NCI-H446 treated with DMSO at 0.1 percent for 48 hours (cell line): ENCODE data around the gene SPECC1.
"Not testable (repeated sequence)": the region's sequence is repeated elsewhere in the genome, so short reads cannot be mapped to it uniquely, and the experiment has no call there.

Experiments used
- DNase-seq: peaks from one replicate; lab custom pipeline; 2025; lab: John Stamatoyannopoulos, UW

Gene SPECC1

DNA sequence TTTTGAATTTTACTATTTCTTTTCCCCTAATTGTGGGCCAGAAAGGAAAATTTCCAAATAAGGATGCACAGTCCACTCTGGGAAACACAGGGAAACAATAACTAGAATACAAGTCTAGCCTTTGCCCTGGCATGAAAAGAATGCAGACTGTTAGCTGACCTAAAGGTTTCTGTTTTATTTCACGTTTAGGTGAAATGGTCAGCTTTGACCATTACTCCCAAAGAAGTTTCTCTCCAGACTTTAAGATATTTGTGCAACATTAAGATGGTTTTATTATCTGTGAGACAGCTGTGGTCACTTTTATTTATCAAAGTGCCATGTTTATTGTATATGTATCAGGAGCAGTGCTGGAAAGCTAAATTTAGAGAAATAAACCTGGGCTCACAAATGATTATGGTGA, 163.9 kb downstream of the SPECC1 start:
- DNase-seq: no peak

DNA sequence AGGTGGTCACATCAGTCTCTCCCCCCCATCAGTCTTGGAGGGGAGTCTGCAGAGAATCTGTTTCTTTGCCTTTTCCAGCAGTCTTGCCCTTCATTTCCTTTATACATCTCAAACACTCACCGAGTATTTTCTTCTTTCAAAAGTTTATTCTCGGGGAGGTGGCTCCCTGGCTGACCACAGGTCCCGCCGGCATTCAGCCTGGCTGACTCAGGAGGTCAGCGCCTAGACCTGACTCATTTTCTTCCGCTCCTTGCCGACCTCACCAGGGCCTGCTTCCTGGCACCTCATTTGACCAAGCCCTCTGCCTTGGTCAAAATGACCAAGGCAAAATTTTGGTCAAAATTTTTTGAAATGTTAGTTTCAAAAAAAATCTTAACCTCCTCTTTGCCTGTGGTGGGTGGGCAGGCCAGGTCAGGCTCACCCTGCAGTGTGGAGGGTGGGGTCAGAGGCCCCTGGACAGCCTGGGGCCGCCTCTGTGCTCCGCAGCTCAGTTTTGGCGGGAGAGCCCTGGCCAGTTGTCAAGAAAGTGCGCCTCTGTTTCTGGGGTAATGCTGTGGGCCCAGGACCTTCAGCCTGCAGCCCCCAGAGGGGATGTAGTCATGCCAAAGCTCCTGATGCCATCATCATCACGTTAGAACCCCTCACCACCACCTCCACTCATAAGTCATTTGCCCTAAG, 165.6 kb downstream of the SPECC1 start:
- no peak for DNase-seq

DNA sequence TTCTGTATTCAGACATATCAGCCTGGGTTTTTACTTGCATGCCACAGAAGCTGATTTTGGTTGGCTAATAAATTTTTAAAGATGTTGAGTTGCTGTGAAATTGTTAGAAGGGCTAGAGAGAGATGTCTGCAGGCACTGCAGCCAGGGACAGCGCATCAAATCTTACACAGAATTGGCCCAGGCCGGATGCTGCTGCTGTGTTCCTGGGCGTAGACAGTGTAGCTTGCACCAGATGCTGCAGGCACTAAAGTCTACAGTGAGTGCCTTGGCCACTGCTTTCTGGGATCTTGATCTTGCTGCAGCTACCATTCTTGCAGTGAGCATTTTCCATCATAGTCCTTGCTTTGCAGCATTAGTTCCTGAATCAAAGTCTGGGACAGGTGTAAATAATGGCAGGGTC, 169.9 kb downstream of the SPECC1 start:
- DNase-seq: no peak

DNA sequence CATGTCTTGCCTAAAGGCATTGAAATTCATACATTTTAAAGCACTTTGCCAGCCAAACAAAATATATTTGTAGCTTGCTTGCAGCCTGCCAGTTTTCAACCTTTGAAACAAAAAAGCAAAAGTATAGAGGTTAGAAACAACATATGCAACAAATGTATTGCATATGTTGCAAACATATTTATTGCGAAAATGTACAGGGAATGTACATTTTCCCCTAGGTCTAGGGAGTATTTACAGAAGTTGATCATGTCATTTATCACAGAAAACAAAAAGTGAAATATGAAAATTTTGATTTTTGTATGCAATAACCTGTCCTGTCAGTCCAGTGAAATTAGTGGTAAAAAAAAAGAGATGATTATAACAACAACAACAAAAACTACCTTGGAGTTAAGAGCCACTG, 171.5 kb downstream of the SPECC1 start:
- DNase-seq: no peak

DNA sequence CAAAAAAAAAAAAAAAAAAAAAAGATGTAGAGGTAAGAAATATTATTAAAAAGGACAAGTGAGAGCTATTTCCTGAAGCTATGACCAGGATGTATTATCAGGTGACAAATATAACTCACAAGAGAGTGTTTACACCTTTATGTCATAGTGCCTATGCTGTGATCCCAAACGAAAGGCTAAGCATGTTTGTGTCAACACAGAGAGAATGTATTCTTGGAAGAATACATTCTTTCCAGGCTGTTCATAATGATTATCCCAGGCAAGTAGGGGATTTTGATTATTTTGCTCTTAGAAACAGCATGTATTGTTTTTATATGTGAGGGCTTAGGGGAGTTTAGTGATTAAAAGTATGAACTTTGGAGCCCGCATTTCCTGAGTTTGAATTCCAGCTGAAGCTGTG, 175.0 kb downstream of the SPECC1 start:
- no peak for DNase-seq

DNA sequence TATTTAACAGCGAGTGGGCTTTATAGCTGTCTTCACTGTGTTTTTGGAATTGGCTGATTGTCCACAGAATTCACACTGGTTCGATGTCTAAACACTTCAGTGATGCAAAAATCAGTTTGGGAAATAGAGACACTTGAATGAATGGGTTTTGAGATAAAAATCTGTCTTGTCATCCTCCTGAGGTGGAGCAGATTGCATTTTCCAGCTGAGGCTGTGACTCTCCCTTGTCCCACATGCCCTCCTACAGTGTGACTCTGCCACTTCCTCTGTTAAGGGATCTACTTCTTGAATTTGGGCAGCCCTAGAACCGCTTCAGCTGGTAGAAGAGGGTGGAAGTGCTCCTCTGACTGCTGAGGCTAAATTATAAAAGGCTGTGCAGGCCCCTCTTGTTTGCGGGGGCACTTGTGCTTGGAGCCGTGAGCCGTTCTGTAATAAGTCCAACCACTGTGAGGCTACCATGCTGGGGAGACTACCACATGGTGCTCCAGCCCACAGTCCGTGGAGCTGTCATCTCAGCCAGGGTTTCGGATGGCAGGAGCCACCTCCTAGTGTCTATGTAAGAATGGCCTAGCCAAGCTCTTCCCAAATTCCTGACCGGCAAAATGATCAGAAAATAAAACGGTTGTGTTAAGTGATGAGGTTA, 175.9 kb downstream of the SPECC1 start:
- no peak for DNase-seq

DNA sequence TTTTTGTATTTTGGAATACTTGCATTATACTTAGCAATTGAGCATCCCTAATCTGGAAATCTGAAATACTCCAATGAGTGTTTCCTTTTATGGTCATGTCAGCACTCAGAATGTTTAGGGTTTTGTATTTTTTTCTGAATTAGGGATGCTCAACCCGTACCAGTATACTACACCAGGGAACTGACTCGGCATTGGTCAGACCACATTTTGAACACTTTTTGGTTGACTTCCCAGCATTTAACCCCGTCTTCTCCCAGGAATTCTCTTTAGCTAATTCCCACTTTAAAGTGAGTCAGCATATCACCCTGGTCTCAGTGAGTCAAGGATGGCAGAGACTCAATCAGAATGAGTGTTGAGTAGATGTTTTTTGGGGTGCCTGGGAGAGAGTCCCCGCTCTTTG, 177.9 kb downstream of the SPECC1 start:
- DNase-seq: no peak

DNA sequence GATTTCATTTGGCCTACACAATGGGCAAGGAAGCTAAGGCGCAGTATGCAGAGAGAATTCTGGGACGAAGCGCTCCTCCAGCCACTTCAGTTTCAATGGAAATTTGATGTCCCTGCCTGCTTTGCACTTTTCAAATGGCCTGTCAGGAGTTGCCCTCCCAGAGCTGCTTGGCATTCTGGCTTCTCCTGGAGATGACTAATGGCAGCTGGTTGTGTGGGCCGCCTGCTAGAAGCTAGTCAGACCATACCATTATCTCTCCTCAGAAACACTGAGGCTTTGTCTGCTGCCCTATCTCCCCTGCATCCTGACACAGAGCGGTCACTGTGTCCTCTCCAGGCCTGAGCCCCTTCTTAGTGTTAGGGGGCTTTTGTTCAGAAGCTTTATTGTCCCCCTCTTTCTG, 180.1 kb downstream of the SPECC1 start:
- peak; percentile 74 for DNase-seq

DNA sequence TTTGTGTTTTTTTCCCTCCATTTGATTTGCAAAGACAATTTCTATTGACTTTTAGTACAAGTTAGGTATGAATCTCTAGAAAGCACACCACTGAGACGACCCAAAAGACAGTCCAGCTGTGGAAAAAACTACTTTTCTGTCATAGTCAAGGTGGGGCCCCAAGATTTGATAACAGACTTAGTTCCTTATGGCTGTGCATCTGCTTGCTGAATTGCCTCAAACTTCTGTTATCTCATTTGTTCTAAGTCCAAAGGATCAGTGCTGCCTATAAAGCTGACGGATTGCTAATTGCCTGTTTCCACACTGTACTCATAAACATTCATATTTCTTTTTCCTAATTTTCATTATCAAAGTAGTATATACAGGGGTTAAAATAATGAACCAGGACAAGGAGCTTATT, 180.8 kb downstream of the SPECC1 start:
- no peak for DNase-seq

DNA sequence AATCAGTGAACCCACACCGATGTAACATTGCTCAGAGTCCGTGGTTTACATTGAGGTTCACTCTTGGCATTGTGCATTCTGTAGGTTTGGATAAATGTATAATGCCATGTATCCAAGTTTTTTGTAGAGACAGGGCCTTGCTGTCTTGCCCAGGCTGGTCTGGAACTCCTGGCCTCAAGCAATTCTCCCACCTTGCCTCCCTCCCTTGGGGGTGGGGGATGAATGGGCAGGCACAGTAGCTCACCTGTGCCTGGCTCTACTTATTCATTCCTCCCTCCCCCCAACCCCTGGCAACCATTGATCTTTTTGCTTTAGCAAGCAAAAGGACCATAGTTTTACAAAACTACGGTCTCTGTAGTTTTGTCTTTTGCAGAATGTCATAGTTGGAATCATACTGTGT, 181.4 kb downstream of the SPECC1 start:
- DNase-seq: no peak

DNA sequence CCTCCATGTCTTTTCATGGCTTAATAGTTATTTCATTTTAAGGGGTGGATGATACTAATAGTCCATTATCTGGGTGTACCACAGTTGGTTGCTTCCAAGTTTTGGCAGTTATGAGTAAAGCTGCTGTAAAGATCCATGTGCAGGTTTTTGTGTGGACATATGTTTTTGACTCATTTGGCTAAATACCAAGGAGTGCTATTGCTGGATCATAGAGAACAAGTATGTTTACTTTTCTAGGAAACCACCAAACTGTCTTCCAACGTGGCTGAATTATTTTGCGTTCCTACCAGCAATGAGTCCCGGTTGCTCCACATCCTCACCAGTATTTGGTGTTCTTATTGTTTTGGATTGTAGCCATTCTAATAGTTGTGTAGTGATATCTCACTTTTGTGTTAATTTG, 181.9 kb downstream of the SPECC1 start:
- peak; percentile 84 for DNase-seq

DNA sequence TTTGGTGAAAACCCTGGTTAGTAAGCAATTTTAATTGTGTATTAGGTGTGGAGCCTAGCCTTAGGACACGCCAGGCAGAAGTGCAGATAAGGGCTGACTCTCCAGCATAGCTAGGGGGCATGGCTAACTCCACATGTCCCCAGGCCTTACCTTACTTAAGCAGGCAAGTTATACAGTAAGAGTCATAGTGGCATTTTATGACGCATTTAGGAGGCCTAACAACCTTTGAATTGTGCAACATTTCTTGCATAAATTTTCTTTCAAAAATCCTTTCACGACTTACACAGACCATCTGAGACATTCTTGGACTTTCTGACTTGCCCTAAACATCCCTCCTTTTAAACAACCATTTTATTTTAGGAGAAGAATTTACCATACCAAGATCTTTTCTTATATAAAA, 187.1 kb downstream of the SPECC1 start:
- DNase-seq: not testable (repeated sequence)

DNA sequence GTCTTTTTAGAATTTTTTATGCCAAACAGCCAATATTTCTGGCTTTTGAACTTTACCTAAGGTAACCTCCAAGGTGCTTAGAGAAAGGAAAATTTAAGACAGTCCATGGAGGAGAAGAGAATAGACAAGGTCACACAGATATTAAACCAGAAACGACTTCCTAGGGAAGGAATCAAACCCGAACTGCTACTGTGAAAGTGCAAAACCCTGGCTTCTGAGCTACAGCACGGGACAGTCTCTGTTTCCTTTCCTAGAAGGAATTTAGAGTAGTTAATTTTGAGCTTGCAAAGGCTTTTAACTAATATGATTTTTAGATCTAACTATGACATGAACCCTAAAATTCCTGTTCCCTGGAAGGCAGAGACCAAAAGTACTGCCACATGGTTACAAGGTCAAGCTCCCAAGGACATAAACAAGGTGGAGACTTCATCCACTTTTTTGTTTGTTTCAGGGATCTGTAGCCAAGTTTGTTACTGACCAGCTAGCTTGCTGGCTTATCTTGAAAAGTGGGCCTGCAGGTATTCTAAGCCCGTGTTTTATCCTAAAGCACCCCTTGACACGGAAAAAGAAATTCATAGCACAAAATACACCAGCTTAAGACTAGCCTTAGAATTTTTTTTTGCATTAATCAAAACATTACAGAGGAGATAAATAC, 188.2 kb downstream of the SPECC1 start:
- DNase-seq: no peak

DNA sequence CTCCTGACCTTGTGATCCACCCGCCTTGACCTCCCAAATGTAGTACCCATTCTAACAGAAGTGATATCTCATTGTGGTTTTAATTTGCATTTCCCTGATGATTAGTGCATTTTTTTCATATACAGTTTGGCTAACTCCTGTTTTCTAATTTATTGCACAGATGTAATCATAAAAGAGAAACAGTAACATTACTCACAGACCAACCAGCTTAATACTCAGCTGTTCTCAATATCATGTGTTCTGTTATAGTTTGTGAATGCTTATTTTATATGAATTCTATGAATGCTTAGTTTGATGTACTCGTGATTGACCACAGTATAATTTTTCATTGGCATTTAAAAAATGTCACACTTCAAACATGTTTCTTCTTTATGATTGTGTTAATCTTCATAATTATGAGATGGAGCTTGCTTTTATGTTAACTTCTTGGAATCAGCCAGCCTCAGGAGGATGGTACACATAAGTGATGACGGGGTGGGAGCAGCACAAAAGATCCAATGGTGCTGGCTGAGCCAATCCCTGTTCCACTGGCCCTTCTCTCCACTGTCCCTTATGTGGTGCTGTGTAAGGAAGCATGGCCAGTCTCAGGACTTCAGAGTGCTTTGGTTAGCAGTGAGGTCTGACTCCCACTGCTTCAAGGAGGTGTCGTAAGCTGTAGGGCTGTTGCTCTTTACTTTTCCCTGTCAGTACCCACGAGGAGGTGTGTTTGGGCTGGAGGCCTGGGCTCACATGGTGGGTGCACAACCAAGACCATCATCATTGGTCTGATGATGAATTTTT, 191.0 kb downstream of the SPECC1 start:
- no peak for DNase-seq

DNA sequence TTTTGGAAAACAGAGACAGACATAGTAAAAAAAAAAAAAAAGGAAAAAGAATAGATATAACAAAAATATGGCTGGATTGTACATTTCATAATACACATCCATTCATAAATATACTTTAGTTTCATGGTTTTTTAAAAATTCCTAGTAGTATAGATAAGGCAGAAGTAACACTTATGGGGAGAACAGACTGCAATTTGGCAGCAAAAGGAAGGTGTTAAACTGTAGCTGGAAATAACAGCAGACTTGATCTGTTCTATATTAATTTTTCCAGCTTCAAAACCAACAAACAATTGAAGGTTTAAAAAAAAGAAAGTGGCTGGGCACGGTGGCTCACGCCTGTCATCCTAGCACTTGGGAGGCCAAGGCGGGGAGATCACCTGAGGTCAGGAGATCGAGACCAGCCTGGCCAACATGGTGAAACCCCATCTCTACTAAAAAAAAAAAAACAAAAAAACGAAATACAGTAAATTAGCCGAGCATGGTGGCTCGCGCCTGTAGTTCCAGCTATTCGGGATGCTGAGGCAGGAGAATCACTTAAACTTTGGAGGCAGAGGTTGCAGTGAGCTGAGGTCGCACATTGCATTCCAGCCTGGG, 191.8 kb downstream of the SPECC1 start:
- DNase-seq: no peak

DNA sequence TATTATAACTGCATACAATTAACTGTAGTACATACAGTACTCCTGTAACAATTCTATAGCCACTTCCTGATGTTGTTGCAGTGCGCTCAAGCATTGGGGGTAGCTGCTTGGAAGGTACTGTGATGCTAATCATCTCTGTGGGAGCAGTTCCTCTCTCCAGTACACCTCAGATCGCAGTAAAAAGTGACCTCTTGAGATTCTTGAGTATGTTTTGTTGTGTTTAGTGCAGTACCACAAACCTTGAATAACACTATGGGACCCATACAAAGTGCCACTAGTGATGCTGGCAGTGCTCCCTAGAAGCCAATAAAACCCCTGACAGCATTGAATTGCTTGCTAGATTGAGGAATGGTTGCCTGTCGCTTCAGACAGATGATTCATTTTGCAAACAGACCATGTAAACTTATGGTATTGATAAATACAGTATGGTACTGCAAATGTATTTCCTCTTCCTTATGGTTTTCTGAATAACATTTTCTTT, 193.0 kb downstream of the SPECC1 start:
- DNase-seq: no peak

DNA sequence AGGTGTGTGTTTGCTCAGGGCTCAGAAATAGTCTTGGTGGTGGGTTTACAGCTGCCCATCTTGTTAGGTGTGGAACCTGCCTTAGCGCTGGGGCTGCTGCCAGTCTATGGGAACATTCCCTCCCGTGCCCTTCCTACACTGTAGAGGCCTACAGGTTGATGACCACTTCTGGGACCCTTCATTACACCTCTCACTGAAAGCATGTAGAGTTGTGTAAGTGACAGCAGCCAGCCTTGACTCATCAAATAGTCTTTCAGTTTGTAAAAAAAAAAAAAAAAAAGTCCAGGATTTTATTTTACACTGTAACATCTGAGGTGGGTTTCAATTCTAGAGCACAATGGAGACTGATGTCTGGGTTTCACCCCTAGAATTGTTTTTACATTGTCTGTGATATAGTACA, 193.9 kb downstream of the SPECC1 start:
- no peak for DNase-seq

DNA sequence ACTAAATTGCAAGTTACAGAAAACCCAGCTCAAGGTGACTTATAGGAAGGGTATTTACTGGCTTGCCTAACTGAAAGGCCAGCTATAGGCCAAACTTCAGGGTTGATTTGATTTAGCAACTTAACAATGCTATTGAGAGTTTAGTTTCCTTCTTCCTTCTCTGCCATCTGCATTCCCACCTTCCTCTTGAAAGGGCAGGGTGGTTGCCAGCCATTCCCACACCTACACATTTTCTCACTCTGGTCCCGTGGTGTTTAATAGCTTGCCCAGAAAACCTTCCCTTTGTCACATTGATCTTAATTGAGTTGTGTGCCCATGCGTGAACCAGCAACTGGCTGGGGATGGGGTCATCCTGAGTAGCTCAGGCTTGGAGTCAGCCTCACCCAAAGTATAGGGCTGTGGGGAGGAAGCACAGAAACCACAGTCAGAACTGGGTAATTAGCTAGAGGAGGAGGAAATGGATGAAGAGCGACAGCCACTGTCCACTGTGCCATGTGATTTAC, 194.7 kb downstream of the SPECC1 start:
- no peak for DNase-seq

DNA sequence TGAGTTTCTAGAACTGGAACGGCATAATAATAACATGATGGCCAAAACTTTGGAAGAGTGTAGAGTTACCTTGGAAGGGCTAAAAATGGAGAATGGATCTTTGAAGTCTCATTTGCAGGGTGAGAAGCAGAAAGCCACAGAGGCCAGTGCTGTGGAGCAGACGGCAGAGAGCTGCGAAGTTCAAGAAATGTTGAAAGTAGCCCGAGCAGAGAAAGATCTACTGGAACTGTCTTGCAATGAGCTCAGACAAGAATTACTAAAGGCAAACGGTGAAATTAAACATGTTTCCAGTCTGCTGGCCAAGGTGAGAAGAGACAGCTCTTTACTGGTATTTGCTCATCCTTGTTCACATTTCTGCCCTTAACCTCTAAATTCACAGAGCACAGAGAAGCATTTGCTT, 196.4 kb downstream of the SPECC1 start:
- DNase-seq: no peak

DNA sequence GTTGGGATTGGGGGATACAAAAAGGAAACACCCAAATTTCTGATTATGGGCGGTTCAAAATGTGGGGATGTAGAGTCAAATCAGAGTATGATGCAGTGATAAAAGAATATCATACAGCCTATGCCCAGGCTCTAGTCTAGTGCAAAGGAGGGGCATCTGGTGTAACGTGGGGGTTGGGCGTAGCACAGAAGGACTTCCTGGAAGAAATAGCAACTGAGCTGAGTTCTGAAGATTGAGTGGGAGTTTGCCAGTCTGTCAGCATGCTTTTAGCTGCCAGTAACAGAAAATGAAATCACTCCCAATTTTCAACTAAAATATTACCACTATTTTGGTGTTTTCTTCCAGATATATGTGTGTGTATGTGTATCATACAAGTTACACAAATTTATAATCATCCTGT, 196.9 kb downstream of the SPECC1 start:
- DNase-seq: peak; percentile 64

DNA sequence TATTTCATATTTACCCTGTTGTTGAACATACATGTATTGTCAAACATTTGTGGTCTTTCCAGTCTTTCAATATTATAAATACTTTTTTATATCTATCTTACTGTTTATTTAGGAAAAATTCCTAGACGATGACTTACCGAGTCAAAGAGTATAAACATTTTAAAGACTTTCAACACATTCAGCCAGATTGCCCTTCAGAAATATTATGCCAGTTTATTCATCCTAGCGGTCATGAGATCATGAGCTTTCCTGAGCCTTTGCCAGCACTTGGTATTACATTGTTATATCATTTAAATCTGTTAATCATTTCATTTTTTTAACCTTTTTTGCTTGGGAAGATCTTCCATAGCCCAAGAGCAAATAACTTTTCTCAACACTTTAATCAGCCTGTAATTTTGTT, 197.4 kb downstream of the SPECC1 start:
- peak; percentile 49 for DNase-seq
